Measurements from ENCODE around the gene SAFB2. TPM values are rescaled to one million over a fixed set of nuclear protein-coding genes. Genes with fewer than 3 reads are reported as not detected.
A peak's percentile ranks its signal among the peaks of the same experiment; 100 is the strongest.

The SAFB2 gene
- total RNA-seq, 1 donor = 39.7 TPM

- TF ChIP-seq, protein P1, sequence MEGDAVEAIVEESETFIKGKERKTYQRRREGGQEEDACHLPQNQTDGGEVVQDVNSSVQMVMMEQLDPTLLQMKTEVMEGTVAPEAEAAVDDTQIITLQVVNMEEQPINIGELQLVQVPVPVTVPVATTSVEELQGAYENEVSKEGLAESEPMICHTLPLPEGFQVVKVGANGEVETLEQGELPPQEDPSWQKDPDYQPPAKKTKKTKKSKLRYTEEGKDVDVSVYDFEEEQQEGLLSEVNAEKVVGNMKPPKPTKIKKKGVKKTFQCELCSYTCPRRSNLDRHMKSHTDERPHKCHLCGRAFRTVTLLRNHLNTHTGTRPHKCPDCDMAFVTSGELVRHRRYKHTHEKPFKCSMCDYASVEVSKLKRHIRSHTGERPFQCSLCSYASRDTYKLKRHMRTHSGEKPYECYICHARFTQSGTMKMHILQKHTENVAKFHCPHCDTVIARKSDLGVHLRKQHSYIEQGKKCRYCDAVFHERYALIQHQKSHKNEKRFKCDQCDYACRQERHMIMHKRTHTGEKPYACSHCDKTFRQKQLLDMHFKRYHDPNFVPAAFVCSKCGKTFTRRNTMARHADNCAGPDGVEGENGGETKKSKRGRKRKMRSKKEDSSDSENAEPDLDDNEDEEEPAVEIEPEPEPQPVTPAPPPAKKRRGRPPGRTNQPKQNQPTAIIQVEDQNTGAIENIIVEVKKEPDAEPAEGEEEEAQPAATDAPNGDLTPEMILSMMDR (IDR thresholded peaks at IDR 0.05; ENCODE audit: insufficient read depth, low read depth, low read length) = no peak
- H3K4me3 ChIP-seq (ENCODE audit: low read depth, low read length) = no peak overlapping the region
- DNase-seq (ENCODE audit: low read depth) = no peak
Observed at GRCh38 chr19:5560156-5560555, 62.4 kb downstream of the SAFB2 start.

DNA sequence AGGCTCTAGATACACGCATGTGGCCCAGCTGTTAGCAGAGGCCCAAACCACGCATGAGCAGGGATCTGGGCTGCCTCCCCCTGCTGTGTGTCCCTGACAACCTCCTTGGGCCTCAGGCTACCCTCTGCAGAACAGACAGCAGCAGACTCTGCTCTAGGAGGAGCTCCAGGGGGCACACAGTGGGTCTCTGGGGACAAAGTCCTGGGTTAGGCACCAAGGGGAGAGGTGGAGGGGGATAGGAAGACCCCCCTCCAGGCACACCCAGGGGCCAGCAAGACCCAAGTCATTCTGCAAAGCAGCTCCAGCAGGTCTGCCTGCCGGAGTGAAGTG, 62.8 kb downstream of the SAFB2 start:
- no peak overlapping the region for H3K4me3 ChIP-seq (ENCODE audit: low read depth, low read length)
- no peak for DNase-seq (ENCODE audit: low read depth)
- TF ChIP-seq, protein P1 (IDR thresholded peaks at IDR 0.05; ENCODE audit: insufficient read depth, low read depth, low read length) = no peak

DNA sequence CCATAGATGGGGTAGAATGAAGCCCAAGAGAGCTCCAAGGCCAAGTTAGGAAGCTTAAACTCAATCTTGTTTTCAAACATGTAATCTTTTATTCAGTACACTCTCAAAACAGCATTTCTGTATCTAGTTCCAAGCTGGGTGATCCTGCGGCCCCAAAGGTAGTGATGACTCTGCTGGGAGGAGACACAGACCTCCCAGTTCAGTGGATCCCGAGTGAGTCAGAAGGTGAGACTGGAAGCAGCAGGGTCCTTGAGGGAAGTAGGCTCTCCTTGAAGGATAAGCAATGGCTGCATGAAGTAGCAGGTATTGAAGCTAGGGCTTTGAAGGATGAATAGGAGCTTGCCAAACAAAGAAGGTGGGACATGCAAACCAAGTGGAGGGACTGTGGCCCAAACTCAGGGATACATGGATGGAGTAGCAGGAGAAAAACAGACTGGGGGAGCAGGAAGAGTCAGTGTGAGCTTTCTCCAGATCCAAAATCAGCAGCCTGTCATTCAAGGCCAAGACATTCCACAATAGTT, 64.4 kb downstream of the SAFB2 start:
- DNase-seq (ENCODE audit: low read depth) = no peak
- no peak overlapping the region for H3K4me3 ChIP-seq (ENCODE audit: low read depth, low read length)
- TF ChIP-seq, protein P1 (IDR thresholded peaks at IDR 0.05; ENCODE audit: insufficient read depth, low read depth, low read length) = no peak

- no peak for DNase-seq (ENCODE audit: low read depth)
- H3K4me3 ChIP-seq (ENCODE audit: low read depth, low read length) = no peak overlapping the region
- TF ChIP-seq, protein P1 (IDR thresholded peaks at IDR 0.05; ENCODE audit: insufficient read depth, low read depth, low read length) = no peak
Observed at GRCh38 chr19:5557691-5558090, 64.9 kb downstream of the SAFB2 start.

GRCh38 chr19:5554828-5555227, 67.7 kb downstream of the SAFB2 start:
- no peak for DNase-seq (ENCODE audit: low read depth)
- no peak overlapping the region for H3K4me3 ChIP-seq (ENCODE audit: low read depth, low read length)
- TF ChIP-seq, protein P1 (IDR thresholded peaks at IDR 0.05; ENCODE audit: insufficient read depth, low read depth, low read length) = no peak

DNA sequence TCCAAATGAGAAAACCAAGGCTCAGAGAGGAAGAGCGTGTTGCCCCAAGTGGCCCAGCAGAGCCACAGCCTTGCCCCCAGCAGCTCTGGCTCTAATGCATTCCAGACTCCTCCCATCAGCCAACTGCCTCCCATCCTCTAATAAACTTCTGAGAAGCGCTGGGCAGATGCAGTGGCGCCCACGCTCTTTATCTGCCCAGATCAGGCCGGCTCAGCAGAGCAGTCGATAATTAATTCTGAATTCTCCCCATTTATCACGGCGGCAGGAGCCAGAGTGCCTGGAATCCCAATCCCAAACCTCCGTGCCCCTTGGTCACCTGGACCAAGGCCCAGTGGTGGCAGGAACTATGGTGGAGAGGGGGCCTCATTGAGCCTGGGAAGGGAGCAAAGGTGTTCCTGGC, 68.7 kb downstream of the SAFB2 start:
- H3K4me3 ChIP-seq (ENCODE audit: low read depth, low read length) = no peak overlapping the region
- TF ChIP-seq, protein P1 (IDR thresholded peaks at IDR 0.05; ENCODE audit: insufficient read depth, low read depth, low read length) = no peak
- DNase-seq (ENCODE audit: low read depth) = no peak

GRCh38 chr19:5547881-5548280, 74.7 kb downstream of the SAFB2 start:
- peak; percentile 62 for DNase-seq (ENCODE audit: low read depth)
- H3K4me3 ChIP-seq (ENCODE audit: low read depth, low read length) = no peak overlapping the region
- TF ChIP-seq, protein P1 (IDR thresholded peaks at IDR 0.05; ENCODE audit: insufficient read depth, low read depth, low read length) = peak; percentile 71
